ENCODE data around the gene GDF11. TPM values are rescaled to one million over a fixed set of nuclear protein-coding genes. Genes with fewer than 3 reads are reported as not detected.

The GDF11 gene

DNA sequence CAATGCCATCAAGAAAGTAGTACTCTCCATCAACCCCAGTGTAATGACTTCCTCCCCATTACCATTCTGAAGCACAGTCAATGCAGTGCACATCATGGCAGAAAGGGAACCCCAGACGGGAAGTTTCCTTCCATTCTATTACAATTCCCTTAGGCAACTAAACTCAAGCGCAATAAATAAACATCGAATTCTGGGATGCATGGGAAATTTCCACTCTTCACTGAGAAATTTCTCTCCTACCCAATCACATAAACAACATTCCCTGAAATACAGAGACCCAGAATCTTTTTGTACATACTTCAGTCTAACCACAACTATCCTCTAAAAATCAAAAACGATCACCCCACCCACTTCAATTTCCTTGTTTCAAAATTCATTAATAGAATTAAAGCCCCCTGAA is 54.6 kb downstream of the GDF11 start:
- no peak overlapping the region for H3K4me2 ChIP-seq (ENCODE audit: insufficient read depth, low read length, poor library complexity, severe bottlenecking)
- H3K9me3 ChIP-seq (replicated peaks in 1 of 2; ENCODE audit: control insufficient read depth in 2 of 2, insufficient read depth in 1 of 2, low read depth in 1 of 2, low read length in 2 of 2), result no peaks in the 10 kb centered on the region
- H3K18ac ChIP-seq (ENCODE audit: low read length), result no peak overlapping the region
- no peaks in the 10 kb centered on the region for H3K27me3 ChIP-seq (ENCODE audit: control insufficient read depth in 3 of 3, insufficient read depth in 3 of 3, low read depth in 1 of 3, low read length in 3 of 3)
- no peak overlapping the region for H3K4me3 ChIP-seq (ENCODE audit: low read length in 2 of 2)
- H3K36me3 ChIP-seq (replicated peaks in 1 of 2; ENCODE audit: control insufficient read depth in 2 of 2, insufficient read depth in 2 of 2, low read length in 2 of 2), result peaks cover 17 to 96% of the 10 kb centered on the region in 2 donors
- H3K27ac ChIP-seq (replicated peaks; ENCODE audit: low read length), result no peak overlapping the region
- H2AK5ac ChIP-seq (ENCODE audit: low read depth, low read length), result no peak overlapping the region
- H4K91ac ChIP-seq (ENCODE audit: low read depth, low read length, poor library complexity), result no peak overlapping the region
- no peak overlapping the region for H3K14ac ChIP-seq (ENCODE audit: low read length)
- no peak overlapping the region for H2BK15ac ChIP-seq (ENCODE audit: low read length)
- no peak overlapping the region for H2AFZ ChIP-seq (ENCODE audit: low read length)
- WGBS, 2 donors (ENCODE audit: extremely low coverage in 2 of 2, insufficient read length in 2 of 2, insufficient replicate concordance in 1 of 2), result 100% methylated on average over 1 of the region's 4 CpGs; no CpG with 5 or more reads in 1 of the 2 donors
- no peak overlapping the region for H2BK120ac ChIP-seq (ENCODE audit: low read depth, low read length)
- no peak overlapping the region for H2BK12ac ChIP-seq (ENCODE audit: low read length)
- no peak overlapping the region for H3K9ac ChIP-seq (ENCODE audit: low read depth, low read length, poor library complexity)
- no peaks in the 10 kb centered on the region for H3K4me1 ChIP-seq (ENCODE audit: control insufficient read depth in 2 of 2, insufficient read depth in 1 of 2, low read depth in 1 of 2, low read length in 2 of 2)
- no peak overlapping the region for H3K23ac ChIP-seq (ENCODE audit: low read depth, low read length, poor library complexity)
- H3K4ac ChIP-seq (ENCODE audit: low read length), result no peak overlapping the region
- H4K8ac ChIP-seq (ENCODE audit: low read depth, low read length), result no peak overlapping the region
- no peak overlapping the region for H2BK5ac ChIP-seq (ENCODE audit: low read length)
- DNase-seq (ENCODE audit: low spot score), result no peak
- H3K79me1 ChIP-seq (ENCODE audit: low read depth, low read length), result no peaks in the 10 kb centered on the region

Small RNA genes within 50 kb of the gene (small RNA-seq; reads per million reads assigned to genes)
- gene AC009779.1 (ENCODE audit: insufficient read depth) (not detected), gene RF00017 (ENCODE audit: insufficient read depth) (not detected)

Data from neuronal stem cell (in vitro differentiated cells).